Measurements from ENCODE around the gene MEIOSIN.
A peak's percentile ranks its signal among the peaks of the same experiment; 100 is the strongest.
"Not testable (repeated sequence)": the region's sequence is repeated elsewhere in the genome, so short reads cannot be mapped to it uniquely, and the experiment has no call there.

MEIOSIN gene

GRCh38 chr19:45745606-45746005, 12.4 kb downstream of the MEIOSIN start:
- DNase-seq: no peak
- TF ChIP-seq GATA1 (IDR thresholded peaks at IDR 0.05; ENCODE audit: low read depth, low read length) (no peak), POLR2A (IDR thresholded peaks at IDR 0.05; ENCODE audit: low read length) (no peak)

GRCh38 chr19:45746866-45747265, 13.6 kb downstream of the MEIOSIN start:
- no peak for TF ChIP-seq POLR2A (IDR thresholded peaks at IDR 0.05; ENCODE audit: low read length)
- TF ChIP-seq GATA1 (IDR thresholded peaks at IDR 0.05; ENCODE audit: low read depth, low read length): no peak
- no peak for DNase-seq

- no peak for DNase-seq
- no peak for TF ChIP-seq GATA1 (IDR thresholded peaks at IDR 0.05; ENCODE audit: low read depth, low read length)
- TF ChIP-seq POLR2A (IDR thresholded peaks at IDR 0.05; ENCODE audit: low read length): no peak
These were observed 14.3 kb downstream of the MEIOSIN start for GRCh38 chr19:45747513-45747912.

GRCh38 chr19:45751483-45751882, 18.2 kb downstream of the MEIOSIN start:
- not testable (repeated sequence) for DNase-seq

GRCh38 chr19:45752639-45753038, 19.4 kb downstream of the MEIOSIN start:
- DNase-seq: peak in 1 of 2 experiments; percentile 64
- TF ChIP-seq POLR2A (IDR thresholded peaks at IDR 0.05; ENCODE audit: low read length) (no peak), GATA1 (IDR thresholded peaks at IDR 0.05; ENCODE audit: low read depth, low read length) (no peak)

GRCh38 chr19:45753548-45753947, 20.3 kb downstream of the MEIOSIN start:
- TF ChIP-seq POLR2A (IDR thresholded peaks at IDR 0.05; ENCODE audit: low read length) (no peak), GATA1 (IDR thresholded peaks at IDR 0.05; ENCODE audit: low read depth, low read length) (no peak)
- DNase-seq: no peak

GRCh38 chr19:45754323-45754722, 21.1 kb downstream of the MEIOSIN start:
- TF ChIP-seq GATA1 (IDR thresholded peaks at IDR 0.05; ENCODE audit: low read depth, low read length): no peak
- TF ChIP-seq POLR2A (IDR thresholded peaks at IDR 0.05; ENCODE audit: low read length): no peak
- no peak for DNase-seq

- no peak for DNase-seq
- TF ChIP-seq GATA1 (IDR thresholded peaks at IDR 0.05; ENCODE audit: low read depth, low read length) (no peak), POLR2A (IDR thresholded peaks at IDR 0.05; ENCODE audit: low read length) (no peak)
These were observed 24.5 kb downstream of the MEIOSIN start for GRCh38 chr19:45757695-45758094.

GRCh38 chr19:45758921-45759320, 25.7 kb downstream of the MEIOSIN start:
- DNase-seq: no peak
- no peak for TF ChIP-seq GATA1 (IDR thresholded peaks at IDR 0.05; ENCODE audit: low read depth, low read length)
- no peak for TF ChIP-seq POLR2A (IDR thresholded peaks at IDR 0.05; ENCODE audit: low read length)

- DNase-seq: no peak
- TF ChIP-seq GATA1 (IDR thresholded peaks at IDR 0.05; ENCODE audit: low read depth, low read length): no peak
- TF ChIP-seq POLR2A (IDR thresholded peaks at IDR 0.05; ENCODE audit: low read length): no peak
These were observed 28.5 kb downstream of the MEIOSIN start for GRCh38 chr19:45761714-45762113.

GRCh38 chr19:45762870-45763631, 29.8 kb downstream of the MEIOSIN start:
- DNase-seq: no peak
- TF ChIP-seq GATA1 (IDR thresholded peaks at IDR 0.05; ENCODE audit: low read depth, low read length) (no peak), POLR2A (IDR thresholded peaks at IDR 0.05; ENCODE audit: low read length) (no peak)

GRCh38 chr19:45763691-45764294, 30.6 kb downstream of the MEIOSIN start:
- TF ChIP-seq POLR2A (IDR thresholded peaks at IDR 0.05; ENCODE audit: low read length) (no peak), GATA1 (IDR thresholded peaks at IDR 0.05; ENCODE audit: low read depth, low read length) (no peak)
- DNase-seq: no peak

- DNase-seq: no peak
- TF ChIP-seq POLR2A (IDR thresholded peaks at IDR 0.05; ENCODE audit: low read length): no peak
- no peak for TF ChIP-seq GATA1 (IDR thresholded peaks at IDR 0.05; ENCODE audit: low read depth, low read length)
These were observed 31.2 kb downstream of the MEIOSIN start for GRCh38 chr19:45764475-45764874.

GRCh38 chr19:45764945-45765701, 31.9 kb downstream of the MEIOSIN start:
- no peak for DNase-seq
- TF ChIP-seq GATA1 (IDR thresholded peaks at IDR 0.05; ENCODE audit: low read depth, low read length): no peak
- no peak for TF ChIP-seq POLR2A (IDR thresholded peaks at IDR 0.05; ENCODE audit: low read length)
